HUES64 (cell line): ENCODE results near the gene MPPED1.

Experiments
- H3K27ac ChIP-seq: 2 replicates; pipeline ENCODE4 v1.7.0; 2013; ENCODE audit warnings: low read depth, low read length, inconsistent platforms
- H3K27me3 ChIP-seq: 2 replicates; pipeline ENCODE4 v1.6.1; 2013; ENCODE audit warnings: mild to moderate bottlenecking, low read length; ENCODE audit not compliant: insufficient read depth
- H3K36me3 ChIP-seq: 2 replicates; pipeline ENCODE4 v1.6.1; 2013; ENCODE audit warnings: mild to moderate bottlenecking, low read length; ENCODE audit not compliant: insufficient read depth
- H3K4me1 ChIP-seq: 2 replicates; pipeline ENCODE4 v1.6.1; 2013; ENCODE audit warnings: mild to moderate bottlenecking, low read length, moderate library complexity; ENCODE audit not compliant: insufficient read depth
- H3K4me3 ChIP-seq: 2 replicates; pipeline ENCODE4 v1.5.1; 2013; ENCODE audit warnings: mild to moderate bottlenecking, low read length, moderate library complexity
- H3K9ac ChIP-seq: 2 replicates; pipeline ENCODE4 v1.6.1; 2013; ENCODE audit warnings: mild to moderate bottlenecking, low read depth, low read length
- H3K9me3 ChIP-seq: 2 replicates; pipeline ENCODE4 v1.6.1; 2013; ENCODE audit warnings: low read depth, low read length; ENCODE audit not compliant: insufficient read depth
- WGBS: fragments of 150-250, 120-280 bp; methylation state at CpG from one replicate; pipeline ENCODE4 v1.1.7; 2013; ENCODE audit warnings: missing lambda C conversion rate; 5-methylcytosine and 5-hydroxymethylcytosine counted together

MPPED1 gene

DNA sequence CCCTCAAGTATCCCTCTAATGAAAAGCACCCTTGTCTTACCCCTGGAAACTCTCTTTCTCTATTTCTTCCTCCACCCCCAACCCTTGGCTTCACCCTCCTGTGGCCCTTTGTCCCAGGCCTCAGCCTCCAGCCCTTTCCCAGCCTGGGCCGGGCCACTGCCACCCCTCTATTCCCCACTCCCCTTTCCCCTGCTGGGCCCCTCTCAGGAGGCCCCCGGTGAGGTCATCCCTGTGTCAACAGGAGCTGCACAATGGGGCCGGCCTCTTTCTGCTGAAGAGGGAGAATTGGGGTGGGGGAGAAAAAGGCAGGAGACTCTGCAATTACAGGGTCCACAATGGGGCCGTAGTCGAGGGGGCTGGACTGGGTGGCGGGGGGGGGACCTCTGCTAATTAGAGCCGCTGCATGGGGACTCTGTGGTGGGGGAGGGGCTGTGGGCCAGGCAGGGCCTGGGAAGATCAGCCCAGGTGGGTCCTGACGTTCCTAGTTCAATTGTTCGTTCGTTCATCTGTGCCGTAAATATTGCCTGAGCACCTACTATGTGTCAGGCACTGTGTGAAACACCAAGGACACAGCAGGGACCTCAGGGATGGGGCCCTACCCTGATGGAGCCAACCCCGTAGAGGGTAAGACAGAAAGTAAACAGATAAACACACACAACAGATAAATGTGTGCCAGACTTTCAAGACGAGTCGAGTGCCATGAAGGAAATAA lies 18.5 kb upstream of the MPPED1 start:
- no peak overlapping the region for H3K27ac ChIP-seq
- H3K4me1 ChIP-seq = peaks cover 7% of the 10 kb centered on the region; the same call in 1 of the 2 replicates
- no peaks in the 10 kb centered on the region for H3K36me3 ChIP-seq
- H3K9me3 ChIP-seq = no peaks in the 10 kb centered on the region
- WGBS = 65% methylated on average over 14 of the region's 14 CpGs
- no peak overlapping the region for H3K9ac ChIP-seq
- H3K27me3 ChIP-seq = no peaks in the 10 kb centered on the region
- H3K4me3 ChIP-seq = no peak overlapping the region

DNA sequence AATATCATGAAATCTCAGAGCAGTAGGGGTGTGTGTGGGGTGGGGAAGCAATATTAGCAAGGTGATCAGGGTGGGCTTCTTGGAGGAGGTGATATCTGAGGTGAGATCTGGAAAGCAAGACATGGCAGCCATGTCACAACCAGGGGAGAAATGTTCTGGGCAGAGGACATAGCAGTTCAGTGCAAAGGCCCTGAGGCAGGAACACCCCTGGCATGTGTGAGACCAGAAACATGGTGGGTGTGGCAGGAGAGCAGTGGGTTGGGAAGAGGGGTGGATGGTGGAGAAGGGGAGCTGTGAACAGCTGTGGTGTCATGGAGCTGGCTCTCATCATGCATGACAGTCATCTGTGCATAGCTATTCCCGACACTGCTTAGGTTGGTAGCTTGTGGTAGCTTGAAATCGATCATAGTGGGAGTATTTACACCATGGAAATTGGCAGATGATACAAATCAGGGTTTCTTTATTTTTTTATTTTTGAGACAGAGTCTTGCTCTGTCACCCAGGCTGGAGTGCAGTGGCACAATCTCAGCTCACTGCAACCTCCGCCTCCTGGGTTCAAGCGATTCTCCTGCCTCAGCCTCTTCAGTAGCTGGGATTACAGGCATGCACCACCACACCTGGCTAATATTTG lies 17.9 kb upstream of the MPPED1 start:
- Histone ChIP-seq H3K27ac (no peak overlapping the region), H3K4me3 (no peak overlapping the region), H3K27me3 (no peaks in the 10 kb centered on the region), H3K4me1 (peaks cover 7% of the 10 kb centered on the region; the same call in 1 of the 2 replicates), H3K36me3 (no peaks in the 10 kb centered on the region), H3K9ac (no peak overlapping the region), H3K9me3 (no peaks in the 10 kb centered on the region)
- 96% methylated on average over 4 of the region's 4 CpGs for WGBS

DNA sequence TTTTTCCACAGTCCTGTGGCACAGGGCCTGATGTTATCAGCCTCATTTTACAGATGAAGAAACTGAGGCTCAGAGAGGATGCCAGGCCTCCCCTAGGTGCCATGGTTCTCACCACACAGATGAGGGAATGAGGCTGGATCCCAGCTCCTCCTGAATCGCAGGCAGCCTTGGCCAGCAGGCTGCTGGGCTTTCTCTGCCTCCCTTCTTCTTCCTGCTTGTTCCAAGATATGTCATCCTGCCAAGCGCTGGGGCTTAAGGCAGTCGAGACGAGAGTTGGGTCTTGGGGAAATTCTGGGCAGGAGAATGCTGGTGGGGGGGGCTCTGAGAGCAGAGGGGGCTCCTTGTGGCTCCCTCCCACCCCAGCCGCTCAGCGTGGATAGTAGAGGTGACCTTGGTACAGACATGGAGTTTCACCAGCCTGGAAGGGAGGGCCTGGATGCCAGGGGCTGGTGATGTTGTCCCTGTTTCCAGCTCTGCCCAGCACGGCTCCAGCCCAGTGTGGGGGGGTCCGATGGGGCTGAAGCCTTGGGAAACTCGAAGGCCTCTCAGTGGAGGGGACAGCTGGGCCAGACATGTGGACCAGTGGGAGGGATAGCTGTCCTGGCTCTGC lies 16.6 kb upstream of the MPPED1 start:
- H3K4me3 ChIP-seq = no peak overlapping the region
- H3K36me3 ChIP-seq = no peaks in the 10 kb centered on the region
- no peak overlapping the region for H3K9ac ChIP-seq
- no peaks in the 10 kb centered on the region for H3K9me3 ChIP-seq
- no peaks in the 10 kb centered on the region for H3K27me3 ChIP-seq
- H3K4me1 ChIP-seq = peaks cover 3% of the 10 kb centered on the region; the same call in 1 of the 2 replicates
- 88% methylated on average over 9 of the region's 9 CpGs for WGBS
- H3K27ac ChIP-seq = no peak overlapping the region

DNA sequence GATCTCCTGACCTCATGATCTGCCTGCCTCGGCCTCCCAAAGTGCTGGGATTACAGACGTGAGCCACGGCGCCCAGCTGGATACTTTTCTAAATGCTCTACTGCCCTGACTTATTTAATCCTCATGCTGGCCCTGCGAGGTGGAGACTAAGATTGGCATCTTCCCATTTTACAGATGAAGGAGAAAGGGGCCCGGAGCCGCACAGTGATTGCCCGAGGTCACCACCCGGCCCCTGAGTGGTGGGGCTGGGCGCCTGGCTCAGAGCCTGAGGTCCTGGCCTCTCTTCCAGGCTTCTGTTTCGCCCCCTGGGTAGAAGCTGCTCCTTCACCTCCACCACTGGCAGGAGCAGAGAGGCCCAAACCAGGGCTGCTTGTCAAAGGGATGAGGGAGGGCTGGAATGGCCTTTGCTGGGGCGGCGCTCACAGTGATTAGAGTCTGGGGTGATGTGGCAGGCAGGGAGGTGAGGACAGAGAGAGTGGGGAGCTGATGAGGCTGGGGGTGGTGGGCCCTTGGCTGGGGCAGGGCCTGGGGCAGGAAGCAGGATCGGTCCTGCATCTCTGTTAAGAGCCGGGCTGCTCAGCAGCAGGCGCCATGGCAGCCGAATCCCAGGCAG lies 15.4 kb upstream of the MPPED1 start:
- Histone ChIP-seq H3K9ac (no peak overlapping the region), H3K4me3 (no peak overlapping the region), H3K9me3 (no peaks in the 10 kb centered on the region), H3K36me3 (no peaks in the 10 kb centered on the region), H3K27me3 (no peaks in the 10 kb centered on the region), H3K4me1 (peaks cover 3% of the 10 kb centered on the region; the same call in 1 of the 2 replicates), H3K27ac (no peak overlapping the region)
- 89% methylated on average over 17 of the region's 17 CpGs for WGBS

DNA sequence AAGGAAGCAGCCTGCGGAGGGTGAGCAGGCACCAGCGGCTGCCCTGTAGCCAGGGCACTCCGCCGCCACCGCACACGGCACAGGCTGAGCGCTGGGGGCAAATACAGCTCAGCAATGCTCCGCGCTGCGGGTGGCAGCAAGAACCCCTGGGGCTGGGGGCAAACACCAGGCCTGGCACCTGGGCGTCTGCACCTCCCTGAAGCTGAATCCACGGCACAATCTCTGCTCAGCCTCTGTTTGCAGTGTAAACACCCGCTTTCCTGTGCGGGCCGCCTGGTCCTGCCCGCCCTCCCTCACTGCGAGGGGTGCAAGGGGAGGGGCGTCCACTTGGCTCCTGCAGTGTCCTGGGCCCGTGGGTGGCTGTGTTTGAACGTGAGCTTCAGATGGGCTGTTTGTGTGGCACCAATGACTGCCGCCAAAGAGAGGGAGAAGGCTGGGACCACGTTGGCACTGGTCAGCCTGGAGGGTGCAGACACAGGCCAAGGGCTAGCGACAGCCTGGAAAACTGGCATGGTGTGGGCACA lies 14.8 kb upstream of the MPPED1 start:
- no peaks in the 10 kb centered on the region for H3K9me3 ChIP-seq
- H3K36me3 ChIP-seq = no peaks in the 10 kb centered on the region
- no peak overlapping the region for H3K4me3 ChIP-seq
- H3K4me1 ChIP-seq = peaks cover 3% of the 10 kb centered on the region; the same call in 1 of the 2 replicates
- H3K27ac ChIP-seq = no peak overlapping the region
- no peak overlapping the region for H3K9ac ChIP-seq
- 87% methylated on average over 23 of the region's 23 CpGs for WGBS
- no peaks in the 10 kb centered on the region for H3K27me3 ChIP-seq

DNA sequence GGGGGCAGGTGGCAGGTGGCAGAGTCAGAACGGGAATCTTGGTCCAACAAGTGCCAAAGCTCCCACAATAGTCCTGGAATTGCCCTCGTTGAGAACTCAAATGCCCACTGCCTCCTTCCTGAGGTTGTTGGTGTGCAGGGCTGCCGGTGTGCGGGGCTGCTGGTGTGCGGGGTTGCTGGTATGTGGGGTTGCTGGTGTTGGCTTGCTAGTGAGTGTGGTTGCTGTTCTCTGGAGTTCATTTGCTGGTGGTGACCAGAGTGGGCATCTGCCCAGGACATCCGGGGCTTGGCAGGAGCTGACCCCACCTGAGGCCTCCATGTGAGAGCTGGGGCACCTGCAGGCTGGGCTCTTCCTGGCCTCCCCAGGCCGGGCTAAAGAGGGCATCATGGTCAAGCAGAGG lies 14.0 kb upstream of the MPPED1 start:
- 89% methylated on average over 7 of the region's 7 CpGs for WGBS
- H3K4me3 ChIP-seq = no peak overlapping the region
- H3K36me3 ChIP-seq = no peaks in the 10 kb centered on the region

DNA sequence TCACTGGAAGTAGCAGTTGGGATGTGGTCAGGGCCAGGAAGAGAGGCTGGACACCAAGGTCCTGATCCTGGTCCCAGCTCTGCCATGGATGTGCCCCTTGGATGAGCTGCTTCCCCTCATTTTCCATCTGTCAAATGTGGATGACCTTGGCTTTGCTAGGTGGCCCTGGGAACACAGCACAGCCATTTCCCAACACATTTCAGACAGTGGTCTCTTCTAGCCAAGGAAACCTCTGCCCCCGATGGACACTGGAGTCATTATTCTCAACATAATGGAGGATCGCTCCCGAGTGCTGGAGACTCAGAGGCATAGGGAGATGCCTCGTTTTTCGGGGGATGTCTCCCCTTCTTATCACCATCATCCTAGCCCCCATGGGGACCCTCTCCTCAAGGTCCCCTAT lies 13.6 kb upstream of the MPPED1 start:
- Histone ChIP-seq H3K36me3 (no peaks in the 10 kb centered on the region), H3K9me3 (no peaks in the 10 kb centered on the region), H3K27ac (no peak overlapping the region), H3K27me3 (no peaks in the 10 kb centered on the region), H3K4me1 (no peaks in the 10 kb centered on the region), H3K4me3 (no peak overlapping the region), H3K9ac (no peak overlapping the region)
- WGBS = 91% methylated on average over 5 of the region's 5 CpGs

More for the DNA sequence above, 14.0 kb upstream of the MPPED1 start:
- Histone ChIP-seq H3K27me3 (no peaks in the 10 kb centered on the region), H3K9me3 (no peaks in the 10 kb centered on the region), H3K9ac (no peak overlapping the region), H3K4me1 (peaks cover 3% of the 10 kb centered on the region; the same call in 1 of the 2 replicates), H3K27ac (no peak overlapping the region)

DNA sequence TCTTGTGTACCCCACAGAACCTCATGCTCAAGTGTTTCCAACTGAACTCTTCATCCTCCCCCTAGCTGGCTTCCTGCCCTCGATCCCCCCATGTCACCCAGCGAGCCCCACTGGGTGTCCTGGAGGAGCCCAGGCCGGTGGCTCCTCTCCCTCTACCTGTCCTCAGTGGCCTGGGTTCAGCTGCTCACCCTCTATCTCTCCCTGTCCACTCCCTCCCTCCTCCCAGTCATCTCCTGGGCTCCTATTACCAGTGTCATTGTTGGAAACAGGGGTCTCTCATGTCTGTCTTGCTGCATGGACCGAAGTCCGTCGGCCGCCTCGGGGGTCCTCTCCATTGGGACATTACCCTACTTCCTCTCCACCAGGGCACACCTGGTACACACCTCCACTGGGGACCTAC lies 12.9 kb upstream of the MPPED1 start:
- Histone ChIP-seq H3K9me3 (no peaks in the 10 kb centered on the region), H3K27ac (no peak overlapping the region), H3K4me3 (no peak overlapping the region), H3K27me3 (no peaks in the 10 kb centered on the region), H3K9ac (no peak overlapping the region), H3K4me1 (0 out of 2 replicates have a peak, but pooled peaks cover 2% of the 10 kb centered on the region), H3K36me3 (no peaks in the 10 kb centered on the region)
- WGBS = 96% methylated on average over 8 of the region's 8 CpGs

DNA sequence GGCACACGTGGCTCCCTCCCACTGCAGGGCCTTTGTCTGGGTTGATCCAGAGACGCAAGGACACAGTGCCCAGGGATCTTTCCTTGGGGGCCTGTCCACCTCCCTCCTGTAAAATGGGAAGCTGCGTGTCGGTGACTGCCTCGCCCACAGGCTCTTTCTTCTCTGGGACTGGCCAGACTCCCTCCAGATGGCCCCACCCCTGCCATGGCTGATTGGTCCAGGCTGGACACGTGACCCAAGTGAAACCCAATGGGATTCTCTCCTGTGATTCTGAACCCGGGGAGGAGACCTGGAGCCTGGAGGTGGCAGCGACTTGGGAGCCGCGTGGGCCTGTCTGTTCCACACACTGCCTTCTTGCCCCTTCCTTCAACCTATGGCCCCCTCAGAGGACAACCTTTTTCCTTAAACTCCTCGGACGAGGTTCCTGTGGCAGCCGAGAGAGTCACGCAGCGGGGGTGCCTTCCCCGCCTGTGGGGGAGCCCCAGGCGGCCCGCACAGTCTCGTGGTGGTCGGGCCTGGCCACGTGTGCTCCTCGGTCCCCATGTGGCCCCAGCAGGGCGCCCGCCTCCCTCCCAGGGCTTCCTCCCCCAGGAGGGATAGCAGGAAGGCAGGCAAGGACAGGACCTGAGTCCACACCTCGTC lies 12.4 kb upstream of the MPPED1 start:
- H3K4me1 ChIP-seq = 0 out of 2 replicates have a peak, but pooled peaks cover 2% of the 10 kb centered on the region
- no peak overlapping the region for H3K4me3 ChIP-seq
- no peaks in the 10 kb centered on the region for H3K27me3 ChIP-seq
- no peaks in the 10 kb centered on the region for H3K9me3 ChIP-seq
- no peak overlapping the region for H3K9ac ChIP-seq
- WGBS = 92% methylated on average over 25 of the region's 25 CpGs
- no peaks in the 10 kb centered on the region for H3K36me3 ChIP-seq
- H3K27ac ChIP-seq = no peak overlapping the region

DNA sequence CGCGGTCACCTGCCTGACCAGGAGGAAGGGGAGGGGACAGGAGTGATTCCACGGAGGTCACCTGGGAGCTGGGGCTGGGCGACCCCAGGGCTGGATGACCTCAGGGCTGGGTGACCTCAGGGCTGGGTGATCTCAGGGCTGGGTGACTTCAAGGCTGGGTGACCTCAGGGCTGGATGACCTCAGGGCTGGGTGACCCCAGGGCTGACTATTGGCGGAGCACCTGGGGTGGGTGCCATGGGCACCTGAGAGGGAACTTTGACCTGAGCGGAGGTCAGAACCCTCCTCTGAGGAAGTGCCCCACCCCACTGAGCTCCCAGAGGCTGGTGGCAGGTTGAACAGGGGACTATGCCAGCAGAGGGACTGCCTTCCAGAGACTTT lies 11.8 kb upstream of the MPPED1 start:
- Histone ChIP-seq H3K9ac (no peak overlapping the region), H3K27me3 (no peaks in the 10 kb centered on the region), H3K9me3 (no peaks in the 10 kb centered on the region), H3K4me3 (no peak overlapping the region), H3K4me1 (0 out of 2 replicates have a peak, but pooled peaks cover 2% of the 10 kb centered on the region), H3K36me3 (no peaks in the 10 kb centered on the region), H3K27ac (no peak overlapping the region)
- WGBS = 96% methylated on average over 6 of the region's 6 CpGs
